ENCODE measurements around the gene DGAT2L6. TPM values are rescaled to one million over a fixed set of nuclear protein-coding genes. Genes with fewer than 3 reads are reported as not detected.

DGAT2L6 gene, protein sequence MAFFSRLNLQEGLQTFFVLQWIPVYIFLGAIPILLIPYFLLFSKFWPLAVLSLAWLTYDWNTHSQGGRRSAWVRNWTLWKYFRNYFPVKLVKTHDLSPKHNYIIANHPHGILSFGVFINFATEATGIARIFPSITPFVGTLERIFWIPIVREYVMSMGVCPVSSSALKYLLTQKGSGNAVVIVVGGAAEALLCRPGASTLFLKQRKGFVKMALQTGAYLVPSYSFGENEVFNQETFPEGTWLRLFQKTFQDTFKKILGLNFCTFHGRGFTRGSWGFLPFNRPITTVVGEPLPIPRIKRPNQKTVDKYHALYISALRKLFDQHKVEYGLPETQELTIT
- not detected in 2 replicates for total RNA-seq

DNA sequence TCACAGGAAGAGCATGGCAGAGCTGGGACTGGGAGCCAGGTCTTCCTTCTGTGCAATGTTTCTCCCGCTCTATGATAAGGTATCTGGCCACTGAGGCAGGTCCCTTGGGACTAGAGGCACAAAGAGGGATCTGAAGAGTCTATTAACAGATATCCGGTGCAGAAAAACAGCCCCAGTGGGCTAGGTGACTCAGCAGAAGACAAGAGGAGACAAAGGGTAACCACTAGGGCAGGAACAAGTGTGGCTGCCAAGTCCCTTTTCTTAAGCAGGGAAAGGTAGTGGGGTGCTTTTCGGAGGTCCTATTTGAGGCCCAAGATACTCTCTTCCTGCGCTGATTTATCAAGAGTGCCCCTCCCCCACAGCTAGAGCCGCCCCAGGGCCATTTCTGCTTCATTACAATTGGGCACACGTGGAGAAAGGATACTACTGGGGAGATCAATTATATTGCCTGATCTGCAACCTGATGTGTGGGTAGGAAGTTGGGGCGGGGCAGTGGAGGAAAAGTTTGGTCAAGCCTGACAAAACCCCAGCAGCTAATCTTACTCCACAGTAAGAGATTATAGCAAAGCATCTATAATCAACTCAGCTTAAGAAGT, at the start of gene DGAT2L6:
Gene DGAT2L6, plus strand, starts transcription at position 546 of the 596 bp plus-strand sequence. CDS start 100 bp downstream, outside the sequence.

DNA sequence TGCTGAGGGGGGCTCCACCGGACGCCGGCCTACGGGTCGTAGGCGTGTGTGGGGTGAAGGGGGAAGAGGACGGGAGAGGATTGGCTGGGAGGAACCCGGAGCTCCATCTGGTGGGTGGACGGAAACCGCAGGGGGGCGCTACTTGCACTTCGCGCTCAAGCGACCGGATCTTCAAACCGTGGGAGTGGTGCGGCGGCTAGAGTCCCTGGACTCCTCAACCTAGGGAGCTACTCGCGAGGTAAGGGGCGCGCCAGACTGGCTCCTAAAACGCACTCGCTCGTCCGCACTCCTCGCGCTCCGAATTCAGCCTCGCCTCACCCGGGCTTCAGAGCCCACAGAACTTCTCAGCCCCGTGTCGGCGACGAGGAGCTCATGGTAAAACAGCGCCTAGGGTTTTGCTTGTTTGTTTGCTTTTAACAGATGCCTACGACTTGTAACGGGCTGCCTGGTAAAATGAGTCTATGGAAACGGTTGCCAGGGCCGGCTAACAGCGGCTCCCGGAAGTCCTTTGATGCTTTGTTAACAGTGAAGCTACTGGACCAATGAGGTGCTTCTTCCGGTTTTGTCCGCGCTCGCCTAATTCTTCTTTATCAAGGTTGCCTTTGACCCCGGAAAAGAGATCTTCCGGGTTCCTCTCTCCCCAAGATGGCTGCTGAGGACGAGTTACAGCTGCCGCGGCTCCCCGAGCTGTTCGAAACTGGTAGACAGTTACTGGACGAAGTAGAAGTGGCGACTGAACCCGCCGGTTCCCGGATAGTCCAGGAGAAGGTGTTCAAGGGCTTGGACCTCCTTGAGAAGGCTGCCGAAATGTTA, 43.8 kb upstream of the DGAT2L6 start, which contains the start of gene IGBP1:
Gene IGBP1, plus strand, starts transcription at position 145 of the 813 bp plus-strand sequence. Its CDS starts 501 bp downstream, at position 646.

DNA sequence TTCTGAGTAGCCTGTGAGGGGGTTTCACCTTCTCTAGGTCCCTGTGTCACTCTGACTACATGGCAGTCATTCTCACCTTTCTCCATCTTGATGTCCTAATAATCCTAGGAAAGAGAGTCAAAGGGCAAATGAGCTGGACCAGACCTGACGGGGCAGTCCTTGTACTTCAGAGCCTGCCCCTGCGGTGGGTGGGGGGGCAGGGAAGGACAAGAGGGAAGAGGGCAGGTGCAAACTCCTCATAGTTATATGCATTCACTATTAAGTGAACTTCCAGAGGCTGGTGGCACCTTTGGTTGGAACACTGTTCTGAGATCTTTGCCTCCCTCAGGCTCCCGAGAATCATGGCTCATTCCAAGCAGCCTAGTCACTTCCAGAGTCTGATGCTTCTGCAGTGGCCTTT, 57.1 kb downstream of the DGAT2L6 start, which contains the start of gene AWAT1:
Gene AWAT1, plus strand, starts transcription at position 301 of the 400 bp plus-strand sequence. Its CDS starts 41 bp downstream, at position 342.

Other genes starting within 250 kb of the DGAT2L6 start
- gene AWAT2, start 127.5 kb upstream of the DGAT2L6 start, total RNA-seq = not detected in 2 replicates
- not detected in 2 replicates for gene OTUD6A, start 115.0 kb upstream of the DGAT2L6 start, total RNA-seq
- gene IGBP1, start 44.0 kb upstream of the DGAT2L6 start, total RNA-seq = 51.5 and 59.9 TPM in 2 replicates
- gene AWAT1, start 57.2 kb downstream of the DGAT2L6 start, total RNA-seq = not detected in 2 replicates
- not detected in 2 replicates for gene P2RY4, start 82.7 kb downstream of the DGAT2L6 start, total RNA-seq
- gene ARR3, start 90.9 kb downstream of the DGAT2L6 start, total RNA-seq = not detected in 2 replicates
- not detected in 2 replicates for gene RAB41, start 104.7 kb downstream of the DGAT2L6 start, total RNA-seq
- 41.3 and 69.0 TPM in 2 replicates for gene PDZD11, start 112.4 kb downstream of the DGAT2L6 start, total RNA-seq
- gene KIF4A, start 112.6 kb downstream of the DGAT2L6 start, total RNA-seq = 3.2 and 5.0 TPM in 2 replicates
- 1.5 TPM in 1 of 2 replicates, not detected in the other for gene GDPD2, start 245.8 kb downstream of the DGAT2L6 start, total RNA-seq